ENCODE measurements around the gene CENPL.

CENPL gene

GRCh38 chr1:173864179-173864867 lies 39.6 kb upstream of the CENPL start:
- H3K4me3 ChIP-seq (ENCODE audit: low read depth, low read length): no peak overlapping the region
- H3K4me1 ChIP-seq (ENCODE audit: control insufficient read depth, insufficient read depth, low read length): no peaks in the 10 kb centered on the region
- H3K36me3 ChIP-seq (ENCODE audit: control insufficient read depth in 2 of 2, insufficient read depth in 1 of 2, low read length in 2 of 2): peaks cover 22 to 71% of the 10 kb centered on the region in 2 experiments
- no peaks in the 10 kb centered on the region for H3K9me3 ChIP-seq (ENCODE audit: control insufficient read depth, insufficient read depth, low read depth, low read length)
- ChIA-PET POLR2A (interaction anchor here (0.6 kb wide), 1 partner anchor 130 kb away, joined by 5 read pairs; no protein-coding TSS in a partner anchor), CTCF (interaction anchor here (0.8 to 1.1 kb wide), 2 partner anchors 13 to 51 kb away, joined by 3 to 4 read pairs; no protein-coding TSS in a partner anchor)
- H3K27ac ChIP-seq (ENCODE audit: extremely low read depth, low read depth, low read length): no peak overlapping the region
- peak; percentile 82 for TF ChIP-seq TSHZ1 (tag by site-specific recombination; IDR thresholded peaks at IDR 0.05; ENCODE audit: borderline replicate concordance)
- no peak for TF ChIP-seq ELK4 (IDR thresholded peaks at IDR 0.05; ENCODE audit: borderline replicate concordance, low read depth, low read length)
- no peak for TF ChIP-seq ZNF354C (tag by site-specific recombination; IDR thresholded peaks at IDR 0.05; ENCODE audit: borderline replicate concordance, low read depth)
- peak; percentile 66 for TF ChIP-seq ZNF692 (tag by site-specific recombination; IDR thresholded peaks at IDR 0.05)
- TF ChIP-seq ZNF10 (tag by site-specific recombination; IDR thresholded peaks at IDR 0.05): no peak
- TF ChIP-seq ZNF585B (tag by site-specific recombination; IDR thresholded peaks at IDR 0.05): no peak
- TF ChIP-seq ATF2 (tag by site-specific recombination; IDR thresholded peaks at IDR 0.05; ENCODE audit: low read depth): peak; percentile 96
- TF ChIP-seq ZNF629 (tag by site-specific recombination; IDR thresholded peaks at IDR 0.05): peak; percentile 97
- no peak for TF ChIP-seq ZNF211 (tag by site-specific recombination; IDR thresholded peaks at IDR 0.05; ENCODE audit: low read depth)
- no peak for TF ChIP-seq ZNF324 (tag by site-specific recombination; IDR thresholded peaks at IDR 0.05)
- no peak for TF ChIP-seq ZNF214 (tag by site-specific recombination; IDR thresholded peaks at IDR 0.05; ENCODE audit: borderline replicate concordance)
- TF ChIP-seq ZNF121 (tag by site-specific recombination; IDR thresholded peaks at IDR 0.05): no peak
- TF ChIP-seq ZNF580 (tag by site-specific recombination; IDR thresholded peaks at IDR 0.05): no peak
- no peak for TF ChIP-seq ZNF645 (tag by site-specific recombination; IDR thresholded peaks at IDR 0.05)
- TF ChIP-seq ZNF791 (tag by site-specific recombination; IDR thresholded peaks at IDR 0.05): no peak
- TF ChIP-seq ZNF341 (tag by site-specific recombination; IDR thresholded peaks at IDR 0.05; ENCODE audit: low read depth): no peak
- peak; percentile 77 for TF ChIP-seq SP7 (tag by site-specific recombination; IDR thresholded peaks at IDR 0.05)
- peak; percentile 72; the same call in 1 of the 2 replicates for TF ChIP-seq ZFP69B (tag by site-specific recombination; IDR thresholded peaks at IDR 0.05)
- TF ChIP-seq ZNF157 (tag by site-specific recombination; IDR thresholded peaks at IDR 0.05): no peak
- TF ChIP-seq ZNF530 (tag by site-specific recombination; IDR thresholded peaks at IDR 0.05; ENCODE audit: low read depth): no peak
- no peak for TF ChIP-seq ZNF544 (tag by site-specific recombination; IDR thresholded peaks at IDR 0.05)
- no peak for TF ChIP-seq ZNF266 (tag by site-specific recombination; IDR thresholded peaks at IDR 0.05; ENCODE audit: low read depth)
- TF ChIP-seq ZNF366 (tag by site-specific recombination; conservative IDR thresholded peaks at IDR 0.05): peak; percentile 85
- no peak for TF ChIP-seq ZNF148 (tag by site-specific recombination; IDR thresholded peaks at IDR 0.05; ENCODE audit: borderline replicate concordance)
- no peak for TF ChIP-seq BCL11A (tag by site-specific recombination; IDR thresholded peaks at IDR 0.05; ENCODE audit: low read depth)

Data from HEK293 (cell line).